H1 (cell line): Measurements from ENCODE around the gene EAPP. TPM values are rescaled to one million over a fixed set of nuclear protein-coding genes. Genes with fewer than 3 reads are reported as not detected.
"Not testable (repeated sequence)": the region's sequence is repeated elsewhere in the genome, so short reads cannot be mapped to it uniquely, and the experiment has no call there.

Experiments used
- CTCF ChIA-PET: fragments of 300-600 bp; sonication (Branson Sonifier 250); formaldehyde crosslinking; loops from one replicate; lab custom pipeline; 2021; ENCODE audit not compliant: partially characterized antibody; lab: Charles Lee
- POLR2A ChIA-PET: fragments of 300-600 bp; sonication (Branson Sonifier 250); formaldehyde crosslinking; loops from one replicate; lab custom pipeline; 2021; ENCODE audit warnings: inconsistent platforms; ENCODE audit not compliant: partially characterized antibody; lab: Charles Lee
- DNase-seq, 2 experiments: peaks; one replicate each; pipeline versions ENCODE4 v3.0.0 to v3.0.0-alpha.2; 2010 to 2022; ENCODE audit warnings: low spot score in 2 of 2, low read depth in 1 of 2, mixed read lengths in 1 of 2
- FAIRE-seq: peaks from 2 replicates; lab custom pipeline; 2011; peaks lifted over from hg19 to GRCh38; lab: Jason Lieb, UNC
- H2AFZ ChIP-seq: 2 replicates; pipeline ENCODE4 v1.8.1; 2012; ENCODE audit warnings: low read length, inconsistent platforms
- H2AK5ac ChIP-seq: 2 replicates; pipeline ENCODE4 v1.6.1; 2013; ENCODE audit warnings: low read depth, low read length
- H2BK120ac ChIP-seq: replicated peaks from 2 replicates; pipeline ENCODE3; 2013; ENCODE audit warnings: low read depth, low read length, inconsistent platforms
- H2BK12ac ChIP-seq: 2 replicates; pipeline ENCODE4 v1.6.1; 2013; ENCODE audit warnings: low read depth, low read length
- H2BK15ac ChIP-seq: 2 replicates; pipeline ENCODE4 v1.6.1; 2013; ENCODE audit warnings: low read length
- H2BK20ac ChIP-seq: 2 replicates; pipeline ENCODE4 v1.6.1; 2013; ENCODE audit warnings: low read length
- H2BK5ac ChIP-seq: 2 replicates; pipeline ENCODE4 v1.6.1; 2013; ENCODE audit warnings: low read depth, low read length
- H3K14ac ChIP-seq: 2 replicates; pipeline ENCODE4 v1.6.1; 2013; ENCODE audit warnings: inconsistent platforms; ENCODE audit not compliant: insufficient read length
- H3K18ac ChIP-seq: 2 replicates; pipeline ENCODE4 v1.6.1; 2013; ENCODE audit warnings: low read length; ENCODE audit errors: extremely low read depth
- H3K23ac ChIP-seq: 2 replicates; pipeline ENCODE4 v1.6.1; 2013; ENCODE audit warnings: inconsistent platforms; ENCODE audit not compliant: insufficient read length
- H3K23me2 ChIP-seq: 2 replicates; pipeline ENCODE4 v1.6.1; 2013; ENCODE audit warnings: low read depth, low read length
- H3K27ac ChIP-seq: 2 replicates; pipeline ENCODE4 v1.6.1; 2011; ENCODE audit warnings: low read depth, low read length, inconsistent platforms
- H3K27me3 ChIP-seq, 4 experiments: replicated peaks in 1 of 4; 1 replicate in 1 of 4; 2 replicates in 3 of 4; pipeline versions ENCODE4 v1.6.1 to v1.8.1; 2011 to 2013; ENCODE audit warnings: low read length in 3 of 4, mild to moderate bottlenecking in 3 of 4, inconsistent platforms in 2 of 4, mixed read lengths in 2 of 4, moderate library complexity in 1 of 4; ENCODE audit not compliant: control insufficient read depth in 3 of 4, insufficient read depth in 3 of 4; ENCODE audit errors: extremely low read depth in 1 of 4
- H3K36me3 ChIP-seq, 4 experiments: 2 replicates each; pipeline versions ENCODE4 v1.6.1 to v1.8.1; 2011 to 2013; ENCODE audit warnings: mild to moderate bottlenecking in 4 of 4, low read length in 3 of 4, moderate library complexity in 2 of 4, control low read depth in 1 of 4, inconsistent platforms in 1 of 4; ENCODE audit not compliant: insufficient read depth in 4 of 4, control insufficient read depth in 2 of 4
- H3K4ac ChIP-seq: replicated peaks from 2 replicates; pipeline ENCODE3; 2013; ENCODE audit warnings: low read length, low read depth, mixed read lengths, inconsistent platforms; ENCODE audit not compliant: insufficient read length
- H3K4me1 ChIP-seq, 4 experiments: replicated peaks in 1 of 4; 1 replicate in 1 of 4; 2 replicates in 3 of 4; pipeline versions ENCODE4 v1.6.1 to v1.8.1; 2011 to 2013; ENCODE audit warnings: low read length in 3 of 4, inconsistent platforms in 2 of 4, mixed read lengths in 1 of 4; ENCODE audit not compliant: insufficient read depth in 4 of 4, control insufficient read depth in 3 of 4
- H3K4me2 ChIP-seq, 2 experiments: 2 replicates each; pipeline versions ENCODE4 v1.6.1 to v1.8.1; 2011 to 2013; ENCODE audit warnings: low read depth in 2 of 2, low read length in 2 of 2, control low read depth in 1 of 2, inconsistent platforms in 1 of 2, mild to moderate bottlenecking in 1 of 2; ENCODE audit not compliant: insufficient read depth in 1 of 2
- H3K4me3 ChIP-seq, 4 experiments: fragments of 200-600, 300-600 bp in 1 of 4; sonication (generic), shearing (Covaris generic), sonication (Bioruptor Twin) in 1 of 4; 2 replicates each; pipeline versions ENCODE4 v1.5.1 to v1.8.1; 2011 to 2016; ENCODE audit warnings: low read length in 4 of 4, low read depth in 3 of 4, control low read depth in 2 of 4, inconsistent platforms in 2 of 4, mild to moderate bottlenecking in 2 of 4, mixed read lengths in 1 of 4, moderate library complexity in 1 of 4; ENCODE audit not compliant: insufficient read depth in 2 of 4; ENCODE audit errors: extremely low read depth in 1 of 4
- H3K56ac ChIP-seq: replicated peaks from 2 replicates; pipeline ENCODE3; 2013; ENCODE audit warnings: low read depth, mild to moderate bottlenecking, mixed read lengths, low read length, inconsistent platforms; ENCODE audit not compliant: insufficient read length
- H3K79me1 ChIP-seq: 2 replicates; pipeline ENCODE4 v1.6.1; 2013; ENCODE audit warnings: low read depth, low read length, control low read depth
- H3K79me2 ChIP-seq, 2 experiments: 2 replicates each; pipeline versions ENCODE4 v1.6.1 to v1.8.1; 2012 to 2013; ENCODE audit warnings: low read length in 2 of 2, mild to moderate bottlenecking in 2 of 2, inconsistent platforms in 1 of 2; ENCODE audit not compliant: insufficient read depth in 2 of 2, control insufficient read depth in 1 of 2
- H3K9ac ChIP-seq, 4 experiments: replicated peaks in 1 of 4; 1 replicate in 1 of 4; 2 replicates in 3 of 4; pipeline versions ENCODE4 v1.6.1 to v1.8.1; 2011 to 2013; ENCODE audit warnings: low read depth in 3 of 4, low read length in 3 of 4, control low read depth in 2 of 4, mild to moderate bottlenecking in 2 of 4, moderate library complexity in 2 of 4, inconsistent platforms in 1 of 4; ENCODE audit errors: extremely low read depth in 1 of 4
- H3K9me3 ChIP-seq, 2 experiments: 2 replicates each; pipeline versions ENCODE4 v1.6.1 to v1.8.1; 2012 to 2013; ENCODE audit warnings: mild to moderate bottlenecking in 2 of 2, moderate library complexity in 2 of 2, control low read depth in 1 of 2, inconsistent platforms in 1 of 2, low read depth in 1 of 2, low read length in 1 of 2, mixed read lengths in 1 of 2; ENCODE audit not compliant: insufficient read depth in 2 of 2
- H4K20me1 ChIP-seq, 2 experiments: replicated peaks in 1 of 2; 2 replicates each; pipeline versions ENCODE3 to v1.8.1; 2011 to 2013; ENCODE audit warnings: inconsistent platforms in 2 of 2, low read length in 2 of 2, mild to moderate bottlenecking in 1 of 2; ENCODE audit not compliant: insufficient read depth in 2 of 2, control insufficient read depth in 1 of 2
- H4K5ac ChIP-seq: 2 replicates; pipeline ENCODE4 v1.6.1; 2013; ENCODE audit warnings: low read length, low read depth, mixed read lengths, inconsistent platforms; ENCODE audit not compliant: insufficient read length
- H4K8ac ChIP-seq: 2 replicates; pipeline ENCODE4 v1.8.0; 2013; ENCODE audit warnings: mild to moderate bottlenecking, moderate library complexity, low read length, inconsistent platforms; ENCODE audit not compliant: insufficient read depth; ENCODE audit errors: extremely low read depth
- H4K91ac ChIP-seq: replicated peaks from 2 replicates; pipeline ENCODE3; 2013; ENCODE audit warnings: low read length, mixed read lengths, inconsistent platforms; ENCODE audit not compliant: insufficient read length
- WGBS, 2 experiments: shearing (Covaris generic) in 1 of 2; methylation state at CpG; one replicate each; pipeline versions ENCODE4 v1.1.6 to v1.1.7; 2013 to 2015; ENCODE audit warnings: low lambda C conversion rate in 2 of 2, mixed read lengths in 2 of 2, inconsistent platforms in 1 of 2, low coverage in 1 of 2, missing lambda C conversion rate in 1 of 2; ENCODE audit not compliant: insufficient replicate concordance in 2 of 2, insufficient coverage in 1 of 2, insufficient read length in 1 of 2; ENCODE audit errors: extremely low coverage in 1 of 2, missing lambda C conversion rate in 1 of 2; 5-methylcytosine and 5-hydroxymethylcytosine counted together
- polyA plus RNA-seq, 7 experiments: library from polyadenylated mRNA; depleted of rRNA in 3 of 7; stranded (reverse) in 5 of 7; unstranded in 2 of 7; fragments of >200 nt in 5 of 7; fragments of 200-250 nt in 2 of 7; gene quantifications; 1 replicate in 5 of 7; 2 replicates in 1 of 7; 4 replicates in 1 of 7; pipeline versions ENCODE4 v1.2.1 to v1.2.3, GENCODE V29; 2011 to 2013; ENCODE audit warnings: missing spikeins in 2 of 7, mixed read lengths in 2 of 7
- total RNA-seq: library from RNA; stranded (reverse); fragmentation: NEBNext Ultra II Directional; extraction: Animal tissue kit (Norgen Biotek cat#: 25700); gene quantifications from 2 replicates; pipeline ENCODE4 v1.2.1, GENCODE V29; 2021

Gene EAPP
- total and polyA plus RNA-seq, 2 of the 8 experiments (the other 6 are each of a cell fraction or from before 2014, with no cell fraction given): 18.3 to 28.7 TPM

DNA sequence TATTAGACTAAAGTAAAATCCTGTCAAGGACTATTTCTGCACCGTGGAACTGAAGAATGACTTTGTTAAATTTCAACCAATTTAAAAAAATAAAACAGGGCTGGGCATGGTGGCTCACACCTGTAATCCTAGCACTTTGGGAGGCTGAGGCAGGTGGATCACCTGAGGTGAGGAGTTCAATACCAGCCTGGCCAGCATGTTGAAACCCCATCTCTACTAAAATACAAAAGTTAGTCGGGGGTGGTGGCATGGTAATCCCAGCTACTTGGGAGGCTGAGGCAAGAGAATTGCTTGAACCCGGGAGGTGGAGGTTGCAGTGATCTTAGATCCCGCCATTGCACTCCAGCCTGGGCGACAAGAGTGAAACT, 34.4 kb downstream of the EAPP start:
- not testable (repeated sequence) for H2BK20ac ChIP-seq, H2AFZ ChIP-seq, H3K23ac ChIP-seq, H3K4me1 ChIP-seq, H4K91ac ChIP-seq, H3K27me3 ChIP-seq, H3K79me1 ChIP-seq, H3K4ac ChIP-seq, H2BK15ac ChIP-seq, H2BK12ac ChIP-seq, H2BK5ac ChIP-seq, H3K36me3 ChIP-seq, FAIRE-seq, DNase-seq, H3K27ac ChIP-seq, H3K23me2 ChIP-seq, H2AK5ac ChIP-seq, H3K18ac ChIP-seq, H3K4me3 ChIP-seq, H3K4me2 ChIP-seq, H4K8ac ChIP-seq, H4K20me1 ChIP-seq, H2BK120ac ChIP-seq, H3K79me2 ChIP-seq, H4K5ac ChIP-seq, H3K9ac ChIP-seq, H3K14ac ChIP-seq, H3K56ac ChIP-seq, H3K9me3 ChIP-seq
- ChIA-PET CTCF (interaction anchor here (0.6 to 1.0 kb wide), 2 partner anchors 9 to 179 kb away, joined by 3 read pairs; no protein-coding TSS in a partner anchor), POLR2A (interaction anchor here (0.6 kb wide), 1 partner anchor 8 kb away, joined by 3 read pairs; no protein-coding TSS in a partner anchor)
- WGBS, 2 experiments: 83% methylated on average over 5 of the region's 5 CpGs; no CpG with 5 or more reads in 1 of the 2 experiments

- H3K9ac ChIP-seq, H3K27me3 ChIP-seq, H3K36me3 ChIP-seq, H2BK120ac ChIP-seq, POLR2A ChIA-PET, H3K56ac ChIP-seq, H3K4ac ChIP-seq, H2BK15ac ChIP-seq, H3K23me2 ChIP-seq, CTCF ChIA-PET, H3K18ac ChIP-seq, H3K4me3 ChIP-seq, H4K91ac ChIP-seq, H3K14ac ChIP-seq, H3K79me2 ChIP-seq, H3K23ac ChIP-seq, H2BK20ac ChIP-seq, H2BK12ac ChIP-seq, H2AK5ac ChIP-seq, H2BK5ac ChIP-seq, H3K4me2 ChIP-seq, H4K20me1 ChIP-seq, H3K9me3 ChIP-seq, H2AFZ ChIP-seq, H3K27ac ChIP-seq, FAIRE-seq, DNase-seq, H4K5ac ChIP-seq, H4K8ac ChIP-seq, H3K4me1 ChIP-seq, H3K79me1 ChIP-seq: not testable (repeated sequence)
- WGBS, 2 experiments: 99% methylated on average over 9 of the region's 9 CpGs; no CpG with 5 or more reads in 1 of the 2 experiments
Measured at GRCh38 chr14:34504027-34504426, 35.5 kb downstream of the EAPP start.
